Thyroid gland (tissue), 4 donors: Measurements from ENCODE around the gene IRX4. TPM values are rescaled to one million over a fixed set of nuclear protein-coding genes. Genes with fewer than 3 reads are reported as not detected.

Experiments used
- DNase-seq, 2 donors: peaks; one replicate each; pipeline ENCODE4 v3.0.0-alpha.2; 2019
- H3K27ac ChIP-seq, 3 donors: fragments of 200-600 bp; sonication (generic); 1 replicate in 2 of 3; 2 replicates in 1 of 3; pipeline ENCODE4 v1.5.1; 2016 to 2019; ENCODE audit warnings: mild to moderate bottlenecking in 1 of 3, moderate library complexity in 1 of 3
- H3K27me3 ChIP-seq: fragments of 200-600 bp; sonication (generic); one replicate; pipeline ENCODE4 v1.5.1; 2019
- H3K36me3 ChIP-seq, 2 donors: fragments of 200-600 bp; sonication (generic); one replicate each; pipeline ENCODE4 v1.5.1; 2016 to 2019
- H3K4me1 ChIP-seq, 2 donors: fragments of 200-600 bp; sonication (generic); one replicate each; pipeline ENCODE4 v1.5.1; 2017 to 2019
- H3K4me3 ChIP-seq, 3 donors: fragments of 200-600 bp; sonication (generic); replicated peaks in 1 of 3; 1 replicate in 2 of 3; 2 replicates in 1 of 3; pipeline ENCODE4 v1.5.1; 2016; ENCODE audit warnings: mild to moderate bottlenecking in 1 of 3
- H3K9me3 ChIP-seq: fragments of 200-600 bp; sonication (generic); one replicate; pipeline ENCODE4 v1.5.1; 2017
- POLR2A ChIP-seq, 2 donors: fragments of 450-650 bp; IDR thresholded peaks; one replicate each; pipeline ENCODE4 v1.6.1; 2017; ENCODE audit warnings: antibody characterized with exemption in 2 of 2, mild to moderate bottlenecking in 2 of 2, moderate library complexity in 1 of 2
- WGBS, 2 donors: methylation state at CpG; one replicate each; pipeline ENCODE4 v1.1.5; 2017; 5-methylcytosine and 5-hydroxymethylcytosine counted together
- intact Hi-C: fragments of 100-400 bp; cut with DNase I; formaldehyde crosslinking; loops from one replicate; pipeline ENCODE4 v1.15.1; 2023
- total RNA-seq, 4 donors: library from RNA; depleted of rRNA; stranded (reverse); fragments of >200 nt; gene quantifications; one replicate each; pipeline ENCODE4 v1.2.3, GENCODE V29; 2016
- TF ChIP-seq, protein P1 (sequence below), 6 experiments: fragments of 200-600 bp in 3 of 6; fragments of 450-650 bp in 3 of 6; sonication (generic) in 3 of 6; IDR thresholded peaks; one replicate each; pipeline ENCODE4 v1.5.1; 2016 to 2019; ENCODE audit warnings: antibody characterized with exemption in 6 of 6, mild to moderate bottlenecking in 2 of 6, inconsistent platforms in 1 of 6, moderate library complexity in 1 of 6

Gene IRX4
- total RNA-seq, 4 donors from 2014 or later = not detected

DNA sequence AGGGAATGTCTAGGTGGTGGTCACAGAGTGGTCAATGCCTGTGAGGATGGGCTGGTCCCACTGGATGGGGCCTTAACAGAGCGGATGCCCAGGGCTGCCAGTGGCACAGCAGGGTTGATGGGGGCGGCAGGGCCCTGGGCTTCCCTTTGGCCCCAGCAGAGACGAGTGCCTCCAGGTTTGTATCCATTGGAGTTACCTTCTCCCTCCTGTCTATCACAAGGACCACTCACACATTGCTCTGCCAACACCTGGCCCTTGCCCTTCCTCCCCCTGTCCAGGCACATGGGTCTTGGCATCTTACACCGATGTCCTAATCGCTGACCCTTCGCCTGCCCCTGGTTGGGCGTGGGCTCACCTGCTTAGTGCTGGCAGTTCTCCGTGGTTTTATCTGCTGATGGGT lies 26.2 kb upstream of the IRX4 start:
- Histone ChIP-seq H3K4me3 (no peak overlapping the region), H3K27ac (no peak overlapping the region), H3K4me1 (no peaks in the 10 kb centered on the region), H3K9me3 (no peaks in the 10 kb centered on the region), H3K27me3 (no peaks in the 10 kb centered on the region), H3K36me3 (no peaks in the 10 kb centered on the region)
- 83 to 94% methylated on average over 8 of the region's 8 CpGs for WGBS, 2 donors
- DNase-seq = no peak
- TF ChIP-seq POLR2A (IDR thresholded peaks at IDR 0.05) = no peak
- TF ChIP-seq, protein P1, sequence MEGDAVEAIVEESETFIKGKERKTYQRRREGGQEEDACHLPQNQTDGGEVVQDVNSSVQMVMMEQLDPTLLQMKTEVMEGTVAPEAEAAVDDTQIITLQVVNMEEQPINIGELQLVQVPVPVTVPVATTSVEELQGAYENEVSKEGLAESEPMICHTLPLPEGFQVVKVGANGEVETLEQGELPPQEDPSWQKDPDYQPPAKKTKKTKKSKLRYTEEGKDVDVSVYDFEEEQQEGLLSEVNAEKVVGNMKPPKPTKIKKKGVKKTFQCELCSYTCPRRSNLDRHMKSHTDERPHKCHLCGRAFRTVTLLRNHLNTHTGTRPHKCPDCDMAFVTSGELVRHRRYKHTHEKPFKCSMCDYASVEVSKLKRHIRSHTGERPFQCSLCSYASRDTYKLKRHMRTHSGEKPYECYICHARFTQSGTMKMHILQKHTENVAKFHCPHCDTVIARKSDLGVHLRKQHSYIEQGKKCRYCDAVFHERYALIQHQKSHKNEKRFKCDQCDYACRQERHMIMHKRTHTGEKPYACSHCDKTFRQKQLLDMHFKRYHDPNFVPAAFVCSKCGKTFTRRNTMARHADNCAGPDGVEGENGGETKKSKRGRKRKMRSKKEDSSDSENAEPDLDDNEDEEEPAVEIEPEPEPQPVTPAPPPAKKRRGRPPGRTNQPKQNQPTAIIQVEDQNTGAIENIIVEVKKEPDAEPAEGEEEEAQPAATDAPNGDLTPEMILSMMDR (IDR thresholded peaks at IDR 0.05) = no peak
- intact Hi-C loops = no loop called here

DNA sequence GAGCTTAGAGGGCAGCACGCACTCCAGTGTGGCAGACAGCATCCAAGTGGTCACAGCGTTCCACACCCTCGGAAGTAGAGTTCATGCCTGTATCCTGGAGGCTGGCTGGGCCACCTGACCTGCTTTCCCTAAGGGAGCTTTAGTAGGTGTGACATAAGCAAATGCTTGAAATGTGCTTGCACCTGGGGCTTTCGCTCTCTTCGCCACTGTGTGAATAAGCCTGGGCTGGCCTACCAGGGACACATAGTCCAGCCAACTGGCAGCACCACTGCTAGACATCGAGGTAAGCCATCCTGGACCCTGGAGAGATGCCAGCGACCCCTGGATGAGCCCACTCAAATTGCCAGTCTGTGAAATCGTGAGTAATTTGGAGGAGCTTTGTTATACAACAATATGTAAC lies 24.9 kb upstream of the IRX4 start:
- Histone ChIP-seq H3K27me3 (no peaks in the 10 kb centered on the region), H3K36me3 (no peaks in the 10 kb centered on the region), H3K4me1 (no peaks in the 10 kb centered on the region), H3K27ac (no peak overlapping the region), H3K9me3 (no peaks in the 10 kb centered on the region), H3K4me3 (no peak overlapping the region)
- TF ChIP-seq, protein P1 (IDR thresholded peaks at IDR 0.05) = no peak
- TF ChIP-seq POLR2A (IDR thresholded peaks at IDR 0.05) = no peak
- intact Hi-C loops = no loop called here
- 61 to 80% methylated on average over 6 to 8 of the region's 8 CpGs for WGBS, 2 donors
- DNase-seq = no peak

DNA sequence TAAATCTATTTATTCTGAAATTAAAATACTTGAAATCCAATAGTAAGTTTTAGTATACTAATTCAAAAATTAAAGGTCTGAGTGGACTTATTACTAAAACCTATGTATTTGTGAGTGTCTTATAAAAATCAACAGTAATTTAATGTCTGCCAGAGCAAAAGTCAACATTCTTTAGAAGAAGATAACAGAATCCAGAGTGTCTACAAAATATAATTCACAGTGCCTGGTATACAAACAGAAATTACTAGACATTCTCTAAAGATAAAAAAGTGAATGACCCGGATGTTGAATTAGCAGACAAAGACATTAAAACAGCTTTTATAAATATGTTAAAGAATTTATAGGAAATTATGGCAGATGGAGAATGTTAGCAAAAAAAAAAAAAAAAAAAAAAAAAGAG lies 22.4 kb upstream of the IRX4 start:
- 93 to 97% methylated on average over 1 of the region's 1 CpG for WGBS, 2 donors
- intact Hi-C loops = no loop called here
- Histone ChIP-seq H3K27me3 (no peaks in the 10 kb centered on the region), H3K36me3 (no peaks in the 10 kb centered on the region), H3K4me1 (no peaks in the 10 kb centered on the region), H3K9me3 (no peaks in the 10 kb centered on the region), H3K4me3 (no peak overlapping the region), H3K27ac (no peak overlapping the region)
- TF ChIP-seq, protein P1 (IDR thresholded peaks at IDR 0.05) = no peak
- TF ChIP-seq POLR2A (IDR thresholded peaks at IDR 0.05) = no peak
- no peak for DNase-seq

DNA sequence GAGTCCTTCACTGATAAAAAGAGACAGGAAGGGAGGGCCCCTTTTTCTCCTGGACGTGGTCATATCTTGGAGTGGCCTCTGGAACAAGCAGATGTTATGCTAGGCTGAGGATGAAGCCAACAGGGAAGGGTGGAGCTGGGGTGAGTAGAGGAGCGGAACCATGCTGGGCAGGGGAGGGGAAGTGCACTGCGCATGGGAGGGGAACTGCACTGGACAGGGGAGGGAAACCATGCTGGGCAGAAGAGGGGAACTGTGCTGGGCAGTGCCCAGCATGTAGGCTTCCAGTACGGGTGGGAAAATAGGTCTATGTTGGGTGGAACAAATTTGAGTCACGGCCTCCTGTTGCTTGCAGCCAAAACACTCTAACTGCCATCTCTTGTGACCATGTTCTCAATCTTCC lies 19.3 kb upstream of the IRX4 start:
- intact Hi-C loops = no loop called here
- no peak for DNase-seq
- H3K9me3 ChIP-seq = no peaks in the 10 kb centered on the region
- no peaks in the 10 kb centered on the region for H3K27me3 ChIP-seq
- WGBS, 2 donors = 76 to 78% methylated on average over 5 of the region's 5 CpGs
- no peak for TF ChIP-seq POLR2A (IDR thresholded peaks at IDR 0.05)
- TF ChIP-seq, protein P1 (IDR thresholded peaks at IDR 0.05) = no peak
- H3K4me1 ChIP-seq = no peaks in the 10 kb centered on the region
- H3K27ac ChIP-seq = no peak overlapping the region
- no peaks in the 10 kb centered on the region for H3K36me3 ChIP-seq
- H3K4me3 ChIP-seq = no peak overlapping the region

DNA sequence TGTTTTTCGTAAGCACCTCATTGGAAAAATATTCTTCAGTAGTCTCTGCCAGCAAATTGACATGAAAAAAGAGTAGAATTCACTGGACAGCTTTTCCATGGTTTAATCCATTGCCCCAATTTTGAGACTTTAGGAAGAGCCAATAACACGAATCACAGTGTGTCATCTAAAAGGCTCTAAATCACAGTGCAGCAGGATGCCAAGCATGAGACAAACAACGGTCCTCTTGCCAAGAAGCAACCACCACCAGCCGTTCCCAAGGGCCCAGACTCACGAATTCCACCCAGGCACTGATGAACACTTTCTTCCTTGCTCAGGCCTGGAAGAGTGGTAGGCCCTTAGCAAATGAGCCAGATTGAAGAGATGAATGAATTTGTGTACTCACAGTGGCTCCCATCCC lies 18.3 kb upstream of the IRX4 start:
- no peak for TF ChIP-seq POLR2A (IDR thresholded peaks at IDR 0.05)
- TF ChIP-seq, protein P1 (IDR thresholded peaks at IDR 0.05) = no peak
- Histone ChIP-seq H3K9me3 (no peaks in the 10 kb centered on the region), H3K27ac (no peak overlapping the region), H3K36me3 (no peaks in the 10 kb centered on the region), H3K4me3 (no peak overlapping the region), H3K27me3 (no peaks in the 10 kb centered on the region), H3K4me1 (no peaks in the 10 kb centered on the region)
- no peak for DNase-seq
- intact Hi-C loops = no loop called here
- 79 to 83% methylated on average over 5 of the region's 5 CpGs for WGBS, 2 donors
